DMS114 treated with DMSO at 0.1 percent for 48 hours (cell line): ENCODE results near the gene AMZ1.

Experiments used
- DNase-seq: peaks from one replicate; lab custom pipeline; 2025; ENCODE audit not compliant: unreplicated experiment; lab: John Stamatoyannopoulos, UW

The AMZ1 gene

GRCh38 chr7:2687881-2688318, at the start of gene AMZ1:
Gene AMZ1, plus strand, starts transcription at chr7:2688202. Its CDS starts 12,250 bp downstream, at chr7:2700452.
- no peak for DNase-seq

DNA sequence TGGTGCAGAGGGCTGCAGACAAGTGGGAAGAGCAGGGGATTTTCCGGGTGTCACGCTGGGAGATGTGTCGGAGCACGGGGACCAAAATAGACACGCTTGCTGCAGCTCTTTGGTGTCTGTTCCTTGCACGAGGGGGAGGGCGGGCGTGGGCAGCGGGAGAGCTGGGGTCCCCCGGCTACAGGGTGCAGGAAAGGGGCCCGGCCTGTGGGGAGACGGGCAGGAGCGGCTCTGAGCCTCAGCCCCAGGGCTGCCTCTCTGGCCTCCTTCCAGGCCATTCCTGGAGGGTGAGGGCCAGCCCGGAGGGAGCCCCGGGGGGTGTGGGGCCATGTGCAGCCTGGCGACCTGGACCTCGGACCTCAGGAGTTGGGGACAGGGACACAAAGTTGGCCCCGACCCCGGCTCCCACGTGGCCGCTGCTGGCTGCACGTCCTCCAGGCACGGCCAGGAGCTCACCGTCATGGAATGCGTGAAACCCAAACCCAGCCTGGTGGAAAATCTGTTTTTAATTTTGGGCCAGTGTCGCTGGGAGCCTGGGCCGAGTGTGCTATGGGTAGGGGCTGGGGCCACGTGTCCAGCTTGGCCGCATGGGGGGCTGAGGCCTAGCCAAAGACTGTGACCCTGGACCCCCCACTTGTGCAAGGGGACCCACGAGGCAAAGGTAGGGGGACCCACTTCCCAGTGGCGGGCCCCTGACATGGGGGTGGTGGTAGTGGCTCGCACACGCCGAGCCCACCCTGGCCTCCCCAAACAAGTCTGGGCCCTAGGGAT, 49.6 kb upstream of the AMZ1 start:
- no peak for DNase-seq

DNA sequence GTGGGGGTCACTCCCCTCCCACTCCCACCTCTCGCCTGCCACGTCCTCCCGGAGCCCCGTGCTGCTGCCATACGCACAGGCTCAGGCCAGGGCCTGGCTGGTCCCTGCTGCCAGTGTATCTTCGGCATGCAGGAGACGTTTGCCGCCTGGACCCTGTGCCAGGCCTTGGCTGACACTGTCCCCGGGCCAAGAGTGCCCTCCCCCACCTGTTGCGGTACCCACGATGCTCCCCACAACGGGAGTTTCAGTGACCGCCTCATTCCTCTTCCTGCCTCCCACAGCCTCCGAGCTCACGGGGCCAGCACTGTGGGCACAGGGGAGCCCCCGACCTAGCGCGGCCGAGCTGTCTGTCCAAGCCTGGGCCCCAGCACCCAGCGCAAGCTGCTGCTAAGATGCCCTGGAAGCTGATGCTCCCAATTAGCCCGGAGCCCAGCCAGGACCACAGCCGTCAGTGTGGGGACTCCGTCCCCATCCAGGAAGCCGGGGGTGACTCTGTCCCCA, 48.8 kb upstream of the AMZ1 start:
- DNase-seq: no peak

DNA sequence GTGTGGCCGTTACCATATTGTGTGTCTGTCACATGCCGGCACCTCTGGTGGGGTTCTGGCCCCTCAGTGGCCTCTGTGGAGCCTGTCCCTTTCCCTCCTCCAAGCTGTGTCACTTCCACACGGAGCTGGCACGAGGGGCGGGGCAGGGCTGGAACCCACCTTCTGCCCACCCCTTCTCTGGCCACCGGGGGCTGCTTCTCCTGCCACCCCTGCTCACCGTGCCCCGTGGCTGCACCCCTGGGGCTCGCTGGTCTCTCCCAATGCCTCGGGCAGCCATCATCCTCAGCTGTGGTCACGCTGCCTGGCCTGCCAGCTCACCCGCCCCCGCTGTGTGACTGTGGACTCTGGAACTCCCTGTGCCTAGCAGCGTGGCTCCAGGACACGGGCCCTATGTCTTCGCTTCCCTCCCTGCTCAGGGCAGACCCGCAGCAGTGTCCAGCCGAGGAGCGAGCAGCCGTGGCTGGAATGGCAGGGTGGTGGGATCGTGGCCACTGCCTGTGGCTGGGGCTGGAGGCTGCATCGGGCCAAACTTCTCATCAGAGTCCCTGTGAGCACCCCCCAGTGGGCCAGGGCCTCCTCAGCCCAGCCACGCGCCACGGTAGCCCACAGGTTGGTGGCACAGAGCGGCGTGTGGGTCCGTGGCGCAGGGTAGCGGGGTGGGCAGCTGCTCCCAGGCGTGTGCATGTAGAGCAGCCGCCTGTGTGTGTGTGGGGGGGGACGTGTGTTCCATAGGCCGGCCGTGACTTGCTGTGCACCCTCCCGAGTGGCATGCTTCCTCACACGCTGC, 48.1 kb upstream of the AMZ1 start:
- DNase-seq: no peak

GRCh38 chr7:2640482-2640830, 47.5 kb upstream of the AMZ1 start:
- no peak for DNase-seq

DNA sequence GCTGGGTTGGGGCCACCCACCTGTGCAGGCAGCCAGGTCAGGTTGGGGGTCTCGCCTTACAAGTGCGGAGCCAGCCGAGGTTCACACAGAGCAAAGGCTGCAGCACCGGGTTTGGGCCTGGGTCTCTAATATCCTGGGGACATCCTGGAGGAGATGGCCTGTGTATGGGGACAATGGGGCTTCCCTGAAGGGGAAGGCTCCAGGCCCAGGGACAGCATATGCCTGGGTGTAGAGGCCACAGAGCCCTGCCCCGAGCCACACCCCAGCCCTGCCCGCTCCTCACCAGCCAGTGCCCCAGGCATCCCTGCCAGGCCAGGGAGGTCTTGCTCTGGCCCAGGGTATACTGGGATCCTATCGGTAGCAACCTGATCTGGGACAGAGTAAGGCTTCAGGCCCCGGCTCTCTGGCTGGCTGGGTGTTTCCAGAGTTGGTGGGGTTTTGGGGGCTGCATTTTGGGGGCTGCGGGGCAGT, 47.1 kb upstream of the AMZ1 start:
- DNase-seq: no peak

GRCh38 chr7:2641406-2642393, 46.3 kb upstream of the AMZ1 start:
- no peak for DNase-seq

DNA sequence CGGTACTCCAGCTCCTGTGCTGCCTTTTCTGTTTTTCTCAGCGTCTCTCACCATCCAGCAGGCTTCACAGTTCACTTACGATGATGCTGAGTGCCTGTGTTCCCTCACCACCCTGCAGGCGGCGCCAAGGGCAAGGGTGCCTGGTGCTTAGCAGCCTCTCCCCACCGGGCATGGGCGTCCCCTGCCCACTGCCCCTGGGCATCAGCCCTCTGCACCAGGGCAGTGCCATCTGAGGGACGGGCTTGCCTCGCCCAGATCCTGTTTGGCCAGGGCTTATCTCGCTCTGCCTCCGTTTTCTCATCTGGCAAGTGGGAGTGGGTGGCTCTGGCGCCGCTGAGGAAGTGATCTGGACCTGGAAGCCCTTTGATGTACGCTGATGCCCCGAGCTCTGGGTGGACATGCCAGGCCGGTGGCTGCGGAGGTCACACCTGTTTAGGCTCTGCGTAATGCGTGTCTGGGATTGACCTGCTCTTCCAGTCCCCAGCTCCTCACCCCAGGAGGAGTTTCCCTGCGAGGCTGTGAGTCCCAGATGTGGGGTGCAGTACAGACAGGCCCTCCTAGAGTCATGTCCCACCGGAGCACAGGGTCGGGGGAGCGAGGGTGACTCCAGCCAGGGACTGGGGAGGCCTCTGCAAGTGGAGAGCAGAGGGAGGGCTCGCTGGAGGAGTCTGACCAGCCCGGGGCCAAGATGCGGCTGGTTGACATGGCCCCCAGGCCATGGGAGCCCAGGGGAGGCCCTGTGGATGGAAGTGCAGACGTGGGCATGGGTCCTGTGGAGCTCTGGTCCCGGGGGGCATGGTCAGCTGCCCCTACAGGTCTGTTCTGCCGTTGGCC, 44.4 kb upstream of the AMZ1 start:
- no peak for DNase-seq

DNA sequence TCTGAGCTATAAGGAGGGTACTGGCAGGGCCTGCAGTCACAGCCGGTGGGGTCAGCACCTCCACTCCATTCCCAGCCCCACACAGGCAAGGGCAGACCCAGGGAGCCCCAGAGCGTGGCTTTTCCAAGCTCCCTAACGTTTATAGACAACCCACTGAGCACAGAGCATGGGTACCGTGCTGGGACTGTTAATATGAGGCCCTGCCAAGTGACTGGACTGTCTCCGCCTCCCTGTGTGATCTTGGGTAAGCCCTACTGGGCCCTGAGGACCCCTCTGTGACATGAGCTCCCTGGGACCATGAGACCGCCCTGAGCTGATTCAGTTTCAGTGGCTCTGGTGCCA, 43.8 kb upstream of the AMZ1 start:
- DNase-seq: no peak

- DNase-seq: no peak
Measured at GRCh38 chr7:2644562-2645273, 43.3 kb upstream of the AMZ1 start.

DNA sequence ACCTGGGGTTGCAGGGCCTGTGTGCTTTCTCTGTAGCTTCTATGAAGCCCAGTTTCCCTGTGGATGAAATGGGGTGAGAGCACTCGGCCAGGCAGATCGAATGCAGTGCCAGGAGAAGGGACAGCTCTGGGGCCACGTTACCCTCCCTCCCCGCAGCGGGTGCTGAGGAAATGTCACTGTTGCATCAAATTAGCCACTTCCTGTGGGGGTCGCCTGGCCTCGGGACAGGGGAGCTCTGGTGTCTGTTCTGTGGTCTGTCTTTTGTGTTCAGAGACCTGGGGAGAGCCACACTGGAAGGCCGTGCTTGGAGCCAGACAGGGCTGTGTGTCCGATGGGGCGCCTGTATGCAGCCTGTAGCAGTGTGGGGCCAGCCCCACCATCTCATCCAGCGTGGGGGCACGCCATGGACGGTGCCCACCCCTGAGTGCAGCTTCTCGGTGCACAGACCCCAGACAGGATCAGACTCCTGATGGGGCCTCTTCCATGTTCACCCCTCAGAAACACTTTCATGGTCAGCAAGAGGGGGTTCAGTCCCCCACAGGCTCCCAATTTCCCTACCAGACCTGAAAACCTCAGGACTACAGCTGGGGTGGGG, 42.6 kb upstream of the AMZ1 start:
- no peak for DNase-seq

DNA sequence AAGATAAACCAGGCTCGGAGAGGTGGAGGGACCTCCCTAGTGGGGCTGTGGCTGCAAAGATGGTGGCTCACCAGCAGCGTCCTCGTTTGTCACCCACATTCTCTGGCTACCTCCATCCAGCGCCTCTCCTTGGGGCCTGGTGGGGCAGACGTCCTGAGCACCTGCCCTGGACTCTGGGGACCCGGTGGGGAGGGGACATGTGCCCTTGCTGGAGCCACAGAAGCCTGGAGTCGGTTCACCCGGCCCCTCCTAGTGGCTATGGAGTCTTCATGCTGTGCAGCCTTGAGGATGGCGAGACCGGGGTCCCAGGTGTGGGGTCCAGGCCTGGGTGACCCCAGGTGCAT, 41.7 kb upstream of the AMZ1 start:
- no peak for DNase-seq

GRCh38 chr7:2646680-2647571, 41.1 kb upstream of the AMZ1 start:
- no peak for DNase-seq

DNA sequence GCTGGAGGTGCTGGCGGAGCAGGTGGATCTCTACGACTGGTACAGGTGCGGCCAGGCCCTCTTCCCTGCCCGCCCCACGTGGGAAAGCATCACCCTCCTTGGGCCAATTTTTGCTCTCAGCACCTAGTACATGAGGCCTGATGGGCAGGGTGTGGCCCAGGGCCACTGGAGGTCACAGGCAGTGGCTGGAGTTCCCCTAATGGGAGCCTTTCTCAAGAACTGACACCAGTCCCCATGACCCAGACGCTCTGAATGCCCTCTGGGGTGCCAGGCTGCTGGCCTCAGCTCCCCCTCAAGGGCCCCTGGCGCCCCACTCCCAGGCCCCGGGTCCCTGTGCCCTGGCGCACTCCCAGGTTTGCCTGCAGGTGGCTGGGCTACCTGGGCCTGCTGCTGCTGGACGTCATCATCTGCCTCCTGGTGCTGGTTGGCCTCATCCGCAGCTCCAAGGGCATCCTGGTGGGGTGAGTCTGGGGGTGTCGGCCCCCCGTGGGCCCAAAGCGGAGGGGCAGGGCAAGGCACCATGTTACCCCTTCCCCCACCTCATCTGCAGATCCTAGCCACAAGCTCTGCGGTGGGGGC, 40.3 kb upstream of the AMZ1 start:
- no peak for DNase-seq

- no peak for DNase-seq
Measured at GRCh38 chr7:2649139-2649838, 38.7 kb upstream of the AMZ1 start.

DNA sequence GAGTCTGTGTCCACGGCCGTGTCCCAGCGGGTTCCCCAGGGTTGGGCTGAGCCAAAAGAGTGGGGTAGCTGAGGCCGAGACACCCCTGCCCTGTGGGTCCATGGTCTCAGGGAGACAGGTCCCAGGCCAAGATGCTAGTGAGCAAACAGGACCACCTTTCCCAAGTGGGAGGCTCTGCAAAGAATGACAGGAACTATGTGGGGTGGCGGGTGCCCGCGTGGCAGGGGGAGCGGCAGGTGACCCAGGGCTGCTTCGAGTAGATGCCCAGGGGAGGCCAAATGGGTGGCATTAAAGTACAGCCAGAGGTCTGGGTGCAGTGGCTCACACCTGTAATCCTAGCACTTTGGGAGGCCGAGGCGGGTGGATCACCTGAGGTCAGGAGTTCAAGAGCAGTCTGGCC, 38.0 kb upstream of the AMZ1 start:
- no peak for DNase-seq

GRCh38 chr7:2650451-2650850, 37.6 kb upstream of the AMZ1 start:
- no peak for DNase-seq
